Choroid plexus epithelial cell (primary cell): ENCODE data around the gene EHMT1.

Source experiments
- DNase-seq: peaks from one replicate; pipeline ENCODE4 v3.0.0-alpha.2; 2010; ENCODE audit warnings: low read depth
- H3K4me3 ChIP-seq: 2 replicates; pipeline ENCODE4 v1.5.1; 2011; ENCODE audit warnings: low read depth, mild to moderate bottlenecking, control low read depth, low read length, moderate library complexity
- CTCF ChIP-seq: conservative IDR thresholded peaks from 2 replicates; pipeline ENCODE4 v1.5.1; 2011; ENCODE audit warnings: low read depth, mild to moderate bottlenecking, control low read depth, inconsistent platforms, low read length, moderate library complexity

The EHMT1 gene

GRCh38 chr9:137666955-137667670 lies 48.3 kb downstream of the EHMT1 start:
- DNase-seq = no peak
- no peak overlapping the region for H3K4me3 ChIP-seq
- TF ChIP-seq CTCF = no peak

DNA sequence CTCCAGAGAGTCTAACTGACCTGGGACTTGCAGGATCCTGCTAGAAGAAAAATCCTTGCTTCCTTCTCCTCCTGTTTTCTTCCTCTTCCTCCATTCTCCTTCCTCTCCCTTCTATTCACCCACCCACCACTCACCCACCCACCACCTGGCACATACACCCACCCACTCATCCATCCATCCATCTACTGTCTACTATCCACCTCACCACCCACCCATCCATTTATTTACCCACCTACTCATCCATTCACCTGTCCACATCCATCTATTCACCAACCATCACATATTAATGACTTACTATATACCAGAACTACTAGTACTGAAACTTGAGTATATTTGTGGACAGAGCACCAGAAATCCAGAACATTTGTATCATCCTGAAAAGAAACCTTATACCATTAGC lies 49.4 kb downstream of the EHMT1 start:
- TF ChIP-seq CTCF = no peak
- DNase-seq = no peak
- H3K4me3 ChIP-seq = no peak overlapping the region

DNA sequence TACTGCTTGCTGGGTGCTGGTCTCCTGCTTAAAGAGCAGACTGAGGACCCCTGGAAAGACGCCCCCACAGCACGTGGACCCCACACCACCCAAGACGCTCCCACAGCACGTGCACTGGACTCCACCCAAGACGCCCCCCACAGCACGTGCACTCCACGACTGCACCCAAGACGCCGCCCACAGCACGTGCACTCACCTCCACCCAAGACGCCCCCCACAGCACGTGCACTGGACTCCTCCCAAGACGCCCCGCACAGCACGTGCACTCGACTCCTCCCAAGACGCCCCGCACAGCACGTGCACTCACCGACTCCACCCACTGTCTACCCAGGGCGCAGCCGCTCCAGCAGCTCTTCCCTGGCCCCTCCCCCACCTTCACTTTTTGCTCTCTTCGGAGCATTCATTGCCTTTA lies 50.5 kb downstream of the EHMT1 start:
- DNase-seq = no peak
- no peak for TF ChIP-seq CTCF
- no peak overlapping the region for H3K4me3 ChIP-seq

- H3K4me3 ChIP-seq = no peak overlapping the region
- DNase-seq = no peak
- TF ChIP-seq CTCF = no peak
These were observed 51.8 kb downstream of the EHMT1 start for GRCh38 chr9:137670391-137671195.

- no peak overlapping the region for H3K4me3 ChIP-seq
- DNase-seq = no peak
- no peak for TF ChIP-seq CTCF
These were observed 52.4 kb downstream of the EHMT1 start for GRCh38 chr9:137671196-137671538.

DNA sequence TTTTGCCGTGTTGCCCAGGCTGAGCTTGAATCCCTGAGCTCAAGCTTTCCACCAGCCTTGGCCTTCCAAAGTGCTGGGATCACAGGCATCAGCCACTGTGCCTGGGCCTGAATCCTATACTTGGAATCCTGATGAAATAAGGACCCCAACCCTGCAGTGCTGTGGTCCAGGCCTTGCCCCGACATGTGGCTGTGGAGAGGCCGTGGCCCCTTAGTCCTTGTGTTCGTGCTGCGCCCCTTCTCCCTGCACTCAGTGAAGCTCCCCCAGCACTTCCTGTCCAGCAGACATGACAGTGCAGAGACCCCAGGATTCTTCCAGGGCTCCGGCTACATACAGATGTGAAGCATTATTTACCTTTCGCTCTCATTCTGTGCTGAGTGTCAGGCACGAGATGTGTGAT lies 52.9 kb downstream of the EHMT1 start:
- no peak overlapping the region for H3K4me3 ChIP-seq
- no peak for TF ChIP-seq CTCF
- no peak for DNase-seq
